ENCODE measurements around the gene BMX. TPM values are rescaled to one million over a fixed set of nuclear protein-coding genes. Genes with fewer than 3 reads are reported as not detected.

Gene BMX
- total and polyA plus RNA-seq, 9 of the 15 experiments (the other 6 are each of a cell fraction or from before 2014, with no cell fraction given): 0.45 to 4.2 (median 1.8) TPM

DNA sequence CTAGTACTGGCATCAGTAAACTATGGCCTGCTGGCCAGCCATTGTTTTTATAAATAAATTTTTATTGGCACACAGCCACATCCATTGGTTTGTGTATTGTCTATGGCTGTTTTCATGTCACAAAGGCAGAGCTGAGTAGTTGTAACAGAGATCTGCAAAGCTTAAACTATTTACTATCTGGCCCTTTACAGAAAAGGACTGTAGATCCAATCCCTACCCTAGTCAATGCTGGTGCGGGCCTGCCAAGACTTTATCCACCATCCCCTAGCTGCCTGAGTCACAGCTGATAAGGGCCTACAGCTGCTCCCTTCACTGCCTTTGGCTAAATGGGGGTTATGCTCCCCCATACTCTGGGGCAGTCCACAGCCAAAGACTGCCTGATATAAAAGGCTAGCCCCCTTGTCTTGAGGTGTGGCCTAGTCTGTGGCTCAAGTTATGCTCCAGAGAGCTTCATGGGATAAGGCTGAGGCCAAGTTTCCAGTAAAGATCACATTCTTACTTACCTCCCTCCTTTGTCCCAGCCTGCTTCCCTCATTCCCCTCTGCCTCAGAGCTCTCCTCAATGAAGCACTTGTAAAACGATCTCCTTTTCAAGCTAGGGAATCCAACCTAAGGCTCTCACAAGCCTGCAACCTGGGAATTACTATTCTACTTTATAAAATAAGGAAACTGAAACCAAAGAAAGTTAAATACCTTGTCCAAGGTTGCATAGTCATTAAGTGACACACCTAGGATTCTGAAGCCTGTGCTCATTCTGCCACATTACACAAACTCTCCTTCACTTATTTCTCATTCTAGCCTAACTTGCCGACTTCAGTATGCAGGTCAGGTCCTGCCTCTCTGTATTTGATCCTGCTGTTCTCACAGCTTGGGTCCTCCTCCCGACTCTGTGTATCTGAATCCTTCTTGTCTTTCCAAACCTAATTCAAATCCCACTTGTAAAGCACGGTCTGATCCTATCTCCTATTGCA is 79.5 kb downstream of the BMX start (continued):
- TF ChIP-seq, protein P1, sequence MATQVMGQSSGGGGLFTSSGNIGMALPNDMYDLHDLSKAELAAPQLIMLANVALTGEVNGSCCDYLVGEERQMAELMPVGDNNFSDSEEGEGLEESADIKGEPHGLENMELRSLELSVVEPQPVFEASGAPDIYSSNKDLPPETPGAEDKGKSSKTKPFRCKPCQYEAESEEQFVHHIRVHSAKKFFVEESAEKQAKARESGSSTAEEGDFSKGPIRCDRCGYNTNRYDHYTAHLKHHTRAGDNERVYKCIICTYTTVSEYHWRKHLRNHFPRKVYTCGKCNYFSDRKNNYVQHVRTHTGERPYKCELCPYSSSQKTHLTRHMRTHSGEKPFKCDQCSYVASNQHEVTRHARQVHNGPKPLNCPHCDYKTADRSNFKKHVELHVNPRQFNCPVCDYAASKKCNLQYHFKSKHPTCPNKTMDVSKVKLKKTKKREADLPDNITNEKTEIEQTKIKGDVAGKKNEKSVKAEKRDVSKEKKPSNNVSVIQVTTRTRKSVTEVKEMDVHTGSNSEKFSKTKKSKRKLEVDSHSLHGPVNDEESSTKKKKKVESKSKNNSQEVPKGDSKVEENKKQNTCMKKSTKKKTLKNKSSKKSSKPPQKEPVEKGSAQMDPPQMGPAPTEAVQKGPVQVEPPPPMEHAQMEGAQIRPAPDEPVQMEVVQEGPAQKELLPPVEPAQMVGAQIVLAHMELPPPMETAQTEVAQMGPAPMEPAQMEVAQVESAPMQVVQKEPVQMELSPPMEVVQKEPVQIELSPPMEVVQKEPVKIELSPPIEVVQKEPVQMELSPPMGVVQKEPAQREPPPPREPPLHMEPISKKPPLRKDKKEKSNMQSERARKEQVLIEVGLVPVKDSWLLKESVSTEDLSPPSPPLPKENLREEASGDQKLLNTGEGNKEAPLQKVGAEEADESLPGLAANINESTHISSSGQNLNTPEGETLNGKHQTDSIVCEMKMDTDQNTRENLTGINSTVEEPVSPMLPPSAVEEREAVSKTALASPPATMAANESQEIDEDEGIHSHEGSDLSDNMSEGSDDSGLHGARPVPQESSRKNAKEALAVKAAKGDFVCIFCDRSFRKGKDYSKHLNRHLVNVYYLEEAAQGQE (IDR thresholded peaks at IDR 0.05; ENCODE audit: borderline replicate concordance): 0 out of 2 replicates have a peak, but pooled peaks have one; percentile 7
- TF ChIP-seq, protein P1 (CRISPR knock-in tag; IDR thresholded peaks at IDR 0.05; ENCODE audit: low read depth): no peak
- peak; percentile 92 for TF ChIP-seq JUND (IDR thresholded peaks at IDR 0.05; ENCODE audit: borderline replicate concordance, low read depth, low read length)
- peak; percentile 92; the same call in 2 of the 3 replicates for TF ChIP-seq JUND (tag; IDR thresholded peaks at IDR 0.05; ENCODE audit: borderline replicate concordance, low read depth, low read length)
- TF ChIP-seq STAT5B (CRISPR knock-in tag; IDR thresholded peaks at IDR 0.05): no peak
- no peak for TF ChIP-seq OTX1 (CRISPR knock-in tag; IDR thresholded peaks at IDR 0.05)
- no peak for TF ChIP-seq ETS2 (tag; IDR thresholded peaks at IDR 0.05; ENCODE audit: borderline replicate concordance, poor library complexity, severe bottlenecking)
- TF ChIP-seq ZNF668 (CRISPR knock-in tag; IDR thresholded peaks at IDR 0.05): no peak
- no peak for TF ChIP-seq ZNF551 (CRISPR knock-in tag; IDR thresholded peaks at IDR 0.05)
- TF ChIP-seq CBFA2T2 (conservative IDR thresholded peaks at IDR 0.05): peak; percentile 92
- TF ChIP-seq CREB3 (tag; conservative IDR thresholded peaks at IDR 0.05; ENCODE audit: low read depth): no peak
- no peak for TF ChIP-seq HCFC1 (IDR thresholded peaks at IDR 0.05; ENCODE audit: low read depth, low read length)
- TF ChIP-seq E2F5 (CRISPR knock-in tag; IDR thresholded peaks at IDR 0.05): no peak
- TF ChIP-seq, protein P2, sequence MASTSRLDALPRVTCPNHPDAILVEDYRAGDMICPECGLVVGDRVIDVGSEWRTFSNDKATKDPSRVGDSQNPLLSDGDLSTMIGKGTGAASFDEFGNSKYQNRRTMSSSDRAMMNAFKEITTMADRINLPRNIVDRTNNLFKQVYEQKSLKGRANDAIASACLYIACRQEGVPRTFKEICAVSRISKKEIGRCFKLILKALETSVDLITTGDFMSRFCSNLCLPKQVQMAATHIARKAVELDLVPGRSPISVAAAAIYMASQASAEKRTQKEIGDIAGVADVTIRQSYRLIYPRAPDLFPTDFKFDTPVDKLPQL (IDR thresholded peaks at IDR 0.05; ENCODE audit: extremely low read depth, insufficient read length): no peak
- TF ChIP-seq ZNF444 (CRISPR knock-in tag; IDR thresholded peaks at IDR 0.05): no peak
- no peak for TF ChIP-seq HNRNPUL1 (IDR thresholded peaks at IDR 0.05; ENCODE audit: low read length)
